K562 (cell line): Measurements from ENCODE around the gene MCCC2. TPM values are rescaled to one million over a fixed set of nuclear protein-coding genes. Genes with fewer than 3 reads are reported as not detected.

ENCODE experiments used
- ATAC-seq: fragments of 200-7000 bp; cut with Tn5 transposase; 3 replicates; pipeline ENCODE4 v1.9.1; 2020; ENCODE audit warnings: moderate library complexity
- BruUV-seq: library from RNA; stranded (reverse); fragments of 400-500 nt; replicated peaks from 2 replicates; lab custom pipeline; 2021; lab: Mats Ljungman, UMichigan
- CTCF ChIA-PET: fragments of 300-600 bp; formaldehyde crosslinking; extraction: SDS; loops from one replicate; lab custom pipeline; 2021; ENCODE audit warnings: low intra/inter-chr PET ratio; lab: Yijun Ruan, JAX
- POLR2A ChIA-PET: fragments of 300-600, 350-650 bp; sonication (Branson Sonifier 250); formaldehyde crosslinking; extraction: SDS; loops from one replicate; lab custom pipeline; 2021; ENCODE audit warnings: antibody characterized with exemption, inconsistent platforms; lab: Yijun Ruan, JAX
- DNase-seq, 4 experiments: peaks; one replicate each; pipeline versions ENCODE4 v3.0.0 to v3.0.0-alpha.2; 2011 to 2018; ENCODE audit warnings: low spot score in 3 of 4, mixed read lengths in 3 of 4; ENCODE audit errors: extremely low read depth in 1 of 4
- FAIRE-seq: peaks from 2 replicates; lab custom pipeline; 2011; peaks lifted over from hg19 to GRCh38; lab: Jason Lieb, UNC
- H2AFZ ChIP-seq: 2 replicates; pipeline ENCODE4 v1.6.0; 2011; ENCODE audit warnings: low read depth, low read length, control low read depth, inconsistent platforms
- H3K27ac ChIP-seq: fragments of 200-600 bp; 3 replicates; pipeline ENCODE4 v1.8.0; 2011; ENCODE audit warnings: low read depth, mild to moderate bottlenecking, control low read depth, inconsistent platforms, low read length, moderate library complexity, mixed read lengths; ENCODE audit errors: extremely low read depth
- H3K27me3 ChIP-seq, 2 experiments: fragments of 300-600 bp in 1 of 2; 2 replicates in 1 of 2; 3 replicates in 1 of 2; pipeline versions ENCODE4 v1.6.0 to v1.8.0; 2011; ENCODE audit warnings: inconsistent platforms in 2 of 2, low read length in 2 of 2, mild to moderate bottlenecking in 1 of 2, mixed read lengths in 1 of 2, moderate library complexity in 1 of 2; ENCODE audit not compliant: control insufficient read depth in 2 of 2, insufficient read depth in 2 of 2
- H3K36me3 ChIP-seq: fragments of 300-600 bp; 3 replicates; pipeline ENCODE4 v1.8.0; 2011; ENCODE audit warnings: mild to moderate bottlenecking, low read length, inconsistent platforms; ENCODE audit not compliant: control insufficient read depth, insufficient read depth
- H3K4me1 ChIP-seq, 2 experiments: fragments of 200-600 bp in 1 of 2; replicated peaks in 1 of 2; 2 replicates in 1 of 2; 3 replicates in 1 of 2; pipeline versions ENCODE4 v1.5.1 to v1.8.0; 2011; ENCODE audit warnings: inconsistent platforms in 2 of 2, low read length in 2 of 2, mild to moderate bottlenecking in 1 of 2, mixed read lengths in 1 of 2, moderate library complexity in 1 of 2; ENCODE audit not compliant: control insufficient read depth in 2 of 2, insufficient read depth in 2 of 2
- H3K4me2 ChIP-seq: 2 replicates; pipeline ENCODE4 v1.6.1; 2011; ENCODE audit warnings: low read length, control low read depth, inconsistent platforms, mixed read lengths; ENCODE audit not compliant: insufficient read depth
- H3K4me3 ChIP-seq: fragments of 200-600 bp; sonication (generic), shearing (Covaris generic); 2 replicates; pipeline ENCODE4 v1.5.1; 2016; ENCODE audit warnings: control low read depth, inconsistent platforms
- H3K79me2 ChIP-seq: fragments of 200-600 bp; 3 replicates; pipeline ENCODE4 v1.8.0; 2011; ENCODE audit warnings: low read length, inconsistent platforms; ENCODE audit not compliant: control insufficient read depth, insufficient read depth
- H3K9ac ChIP-seq, 2 experiments: 2 replicates each; pipeline versions ENCODE4 v1.6.0 to v1.6.1; 2011; ENCODE audit warnings: low read depth in 2 of 2, low read length in 2 of 2, control low read depth in 1 of 2, inconsistent platforms in 1 of 2, mild to moderate bottlenecking in 1 of 2, mixed read lengths in 1 of 2; ENCODE audit not compliant: insufficient read depth in 1 of 2
- H3K9me1 ChIP-seq: one replicate; pipeline ENCODE4 v1.6.0; 2011; ENCODE audit warnings: inconsistent platforms, mild to moderate bottlenecking, low read length, moderate library complexity; ENCODE audit not compliant: control insufficient read depth, insufficient read depth
- H3K9me3 ChIP-seq: replicated peaks from 2 replicates; pipeline ENCODE4 v1.5.1; 2011; ENCODE audit warnings: low read depth, low read length, inconsistent platforms; ENCODE audit not compliant: control insufficient read depth, insufficient read depth
- H4K20me1 ChIP-seq: replicated peaks from 2 replicates; pipeline ENCODE4 v1.6.1; 2011; ENCODE audit warnings: low read length, inconsistent platforms, mixed read lengths; ENCODE audit not compliant: control insufficient read depth, insufficient read depth
- BCL6 ChIP-seq: fragments of 250-450 bp; sonication (Bioruptor Pico); IDR thresholded peaks from 2 replicates; pipeline ENCODE4 v1.4.0; 2020
- CEBPG ChIP-seq, 3 experiments: fragments of 200-800 bp in 1 of 3; sonication (Bioruptor generic) in 1 of 3; sonication (generic) in 1 of 3; formaldehyde crosslinking in 1 of 3; IDR thresholded peaks in 2 of 3; conservative IDR thresholded peaks in 1 of 3; 2 replicates each; pipeline versions ENCODE4 v1.6.1 to v1.8.0; 2016 to 2022; ENCODE audit warnings: missing compliant biosample characterization in 2 of 3, missing genetic modification characterization in 2 of 3, mild to moderate bottlenecking in 1 of 3, missing genetic modification reagents in 1 of 3
- DPF2 ChIP-seq: fragments of 450-650 bp; IDR thresholded peaks from 2 replicates; pipeline ENCODE4 v1.6.1; 2016
- SNIP1 ChIP-seq: fragments of 450-650 bp; IDR thresholded peaks from 2 replicates; pipeline ENCODE4 v1.7.1; 2017; ENCODE audit warnings: low read depth, mild to moderate bottlenecking
- ZKSCAN8 ChIP-seq: fragments of 200-800 bp; sonication (Bioruptor generic); IDR thresholded peaks from 2 replicates; pipeline ENCODE4 v1.6.1; 2016; ENCODE audit warnings: missing genetic modification characterization, missing compliant biosample characterization
- WGBS: fragments of 100-300 bp; shearing (Covaris generic); methylation state at CpG from one replicate; pipeline ENCODE4 v1.1.6; 2016; ENCODE audit warnings: low coverage, mixed read lengths; ENCODE audit not compliant: insufficient coverage; ENCODE audit errors: missing lambda C conversion rate; 5-methylcytosine and 5-hydroxymethylcytosine counted together
- in situ Hi-C: fragments of 300-500 bp; cut with MboI; formaldehyde crosslinking; loops from 4 replicates; pipeline ENCODE4 v1.15.0; 2018; ENCODE audit warnings: inconsistent platforms, mixed read lengths
- intact Hi-C: fragments of 100-400 bp; cut with micrococcal nuclease; formaldehyde crosslinking; loops from 2 replicates; pipeline ENCODE4 v1.14.2; 2022
- polyA plus RNA-seq, 8 experiments: library from polyadenylated mRNA; depleted of rRNA in 4 of 8; stranded (reverse) in 5 of 8; unstranded in 3 of 8; fragments of >200 nt; fragmentation: Nextera tagmentation in 2 of 8; fragmentation: Illumina TruSeq in 1 of 8; extraction: Ambion mirVana in 2 of 8; extraction: Trizol in 1 of 8; gene quantifications; 2 replicates each; pipeline versions ENCODE4 v1.2.1 to v1.2.3, GENCODE V29; 2011 to 2014; ENCODE audit warnings: inconsistent platforms in 1 of 8, missing spikeins in 1 of 8
- total RNA-seq, 7 experiments: library from RNA; depleted of rRNA in 6 of 7; stranded (reverse); fragments of >200 nt in 6 of 7; fragmentation: Illumina TruSeq in 2 of 7; extraction: Trizol in 2 of 7; gene quantifications; 2 replicates each; pipeline versions ENCODE4 v1.2.1 to v1.2.3, GENCODE V29; 2011 to 2021; ENCODE audit warnings: low replicate concordance in 1 of 7
- TF ChIP-seq, protein P1 (sequence below): fragments of 450-650 bp; formaldehyde crosslinking; IDR thresholded peaks from 2 replicates; pipeline ENCODE4 v1.4.0; 2020; ENCODE audit warnings: mild to moderate bottlenecking, moderate library complexity
- TF ChIP-seq, protein P2 (sequence below): sonication (generic); formaldehyde crosslinking; IDR thresholded peaks from 2 replicates; pipeline ENCODE4 v1.8.0; 2023; ENCODE audit warnings: missing genetic modification reagents, mild to moderate bottlenecking, borderline replicate concordance
- TF ChIP-seq, protein P3 (sequence below): sonication (generic); formaldehyde crosslinking; IDR thresholded peaks from 2 replicates; pipeline ENCODE4 v1.8.0; 2022; ENCODE audit warnings: mild to moderate bottlenecking, low read depth, missing genetic modification reagents
- TF ChIP-seq, protein P4 (sequence below): sonication (generic); formaldehyde crosslinking; IDR thresholded peaks from 2 replicates; pipeline ENCODE4 v1.8.0; 2022; ENCODE audit warnings: missing genetic modification reagents, mild to moderate bottlenecking, borderline replicate concordance

The MCCC2 gene
- total and polyA plus RNA-seq, 9 of the 15 experiments (the other 6 are each of a cell fraction or from before 2014, with no cell fraction given) = 17.1 to 77.9 (median 52.5) TPM

DNA sequence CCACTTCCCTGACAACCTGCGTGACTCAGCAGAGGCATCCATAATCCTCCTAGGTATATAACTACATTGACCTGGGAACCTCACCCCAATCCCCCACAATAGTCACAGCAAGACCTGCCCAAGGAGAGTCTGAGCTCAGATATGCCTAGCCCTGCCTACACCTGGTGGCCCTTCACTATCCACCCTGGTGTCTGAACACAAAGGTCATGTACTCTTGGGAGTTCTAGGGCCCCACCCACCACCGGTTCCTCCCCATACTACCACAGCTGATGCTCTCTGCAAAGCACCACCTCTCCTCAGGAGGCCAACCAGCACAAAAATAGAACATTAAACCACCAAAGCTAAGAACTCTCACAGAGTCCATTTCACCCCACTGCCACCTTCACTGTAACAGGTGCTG is 97.2 kb downstream of the MCCC2 start:
- Histone ChIP-seq H3K27ac (no peak overlapping the region), H3K27me3 (peaks cover 4 to 9% of the 10 kb centered on the region in 2 experiments; a peak in 3 of 5 replicates), H2AFZ (no peak overlapping the region), H4K20me1 (no peaks in the 10 kb centered on the region), H3K79me2 (no peaks in the 10 kb centered on the region), H3K4me3 (no peak overlapping the region), H3K9me3 (no peaks in the 10 kb centered on the region), H3K9ac (no peak overlapping the region), H3K4me1 (no peaks in the 10 kb centered on the region; a peak in 1 of 5 replicates), H3K9me1 (no peaks in the 10 kb centered on the region), H3K36me3 (no peaks in the 10 kb centered on the region), H3K4me2 (no peak overlapping the region)
- BruUV-seq = no TSS peak
- intact Hi-C loops (no loop called here), in situ Hi-C loops (no loop called here)
- no peak for DNase-seq
- CTCF ChIA-PET = no interaction called here
- no peak for FAIRE-seq
- 5% methylated on average over 2 of the region's 2 CpGs for WGBS
- ATAC-seq = no peak
- POLR2A ChIA-PET = interaction anchor here (0.7 to 1.3 kb wide), 2 partner anchors 14 to 210 kb away, joined by 3 to 6 read pairs; no protein-coding TSS in a partner anchor
- TF ChIP-seq, protein P1, sequence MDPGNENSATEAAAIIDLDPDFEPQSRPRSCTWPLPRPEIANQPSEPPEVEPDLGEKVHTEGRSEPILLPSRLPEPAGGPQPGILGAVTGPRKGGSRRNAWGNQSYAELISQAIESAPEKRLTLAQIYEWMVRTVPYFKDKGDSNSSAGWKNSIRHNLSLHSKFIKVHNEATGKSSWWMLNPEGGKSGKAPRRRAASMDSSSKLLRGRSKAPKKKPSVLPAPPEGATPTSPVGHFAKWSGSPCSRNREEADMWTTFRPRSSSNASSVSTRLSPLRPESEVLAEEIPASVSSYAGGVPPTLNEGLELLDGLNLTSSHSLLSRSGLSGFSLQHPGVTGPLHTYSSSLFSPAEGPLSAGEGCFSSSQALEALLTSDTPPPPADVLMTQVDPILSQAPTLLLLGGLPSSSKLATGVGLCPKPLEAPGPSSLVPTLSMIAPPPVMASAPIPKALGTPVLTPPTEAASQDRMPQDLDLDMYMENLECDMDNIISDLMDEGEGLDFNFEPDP = no peak
- no peak for TF ChIP-seq ZKSCAN8
- TF ChIP-seq, protein P2, sequence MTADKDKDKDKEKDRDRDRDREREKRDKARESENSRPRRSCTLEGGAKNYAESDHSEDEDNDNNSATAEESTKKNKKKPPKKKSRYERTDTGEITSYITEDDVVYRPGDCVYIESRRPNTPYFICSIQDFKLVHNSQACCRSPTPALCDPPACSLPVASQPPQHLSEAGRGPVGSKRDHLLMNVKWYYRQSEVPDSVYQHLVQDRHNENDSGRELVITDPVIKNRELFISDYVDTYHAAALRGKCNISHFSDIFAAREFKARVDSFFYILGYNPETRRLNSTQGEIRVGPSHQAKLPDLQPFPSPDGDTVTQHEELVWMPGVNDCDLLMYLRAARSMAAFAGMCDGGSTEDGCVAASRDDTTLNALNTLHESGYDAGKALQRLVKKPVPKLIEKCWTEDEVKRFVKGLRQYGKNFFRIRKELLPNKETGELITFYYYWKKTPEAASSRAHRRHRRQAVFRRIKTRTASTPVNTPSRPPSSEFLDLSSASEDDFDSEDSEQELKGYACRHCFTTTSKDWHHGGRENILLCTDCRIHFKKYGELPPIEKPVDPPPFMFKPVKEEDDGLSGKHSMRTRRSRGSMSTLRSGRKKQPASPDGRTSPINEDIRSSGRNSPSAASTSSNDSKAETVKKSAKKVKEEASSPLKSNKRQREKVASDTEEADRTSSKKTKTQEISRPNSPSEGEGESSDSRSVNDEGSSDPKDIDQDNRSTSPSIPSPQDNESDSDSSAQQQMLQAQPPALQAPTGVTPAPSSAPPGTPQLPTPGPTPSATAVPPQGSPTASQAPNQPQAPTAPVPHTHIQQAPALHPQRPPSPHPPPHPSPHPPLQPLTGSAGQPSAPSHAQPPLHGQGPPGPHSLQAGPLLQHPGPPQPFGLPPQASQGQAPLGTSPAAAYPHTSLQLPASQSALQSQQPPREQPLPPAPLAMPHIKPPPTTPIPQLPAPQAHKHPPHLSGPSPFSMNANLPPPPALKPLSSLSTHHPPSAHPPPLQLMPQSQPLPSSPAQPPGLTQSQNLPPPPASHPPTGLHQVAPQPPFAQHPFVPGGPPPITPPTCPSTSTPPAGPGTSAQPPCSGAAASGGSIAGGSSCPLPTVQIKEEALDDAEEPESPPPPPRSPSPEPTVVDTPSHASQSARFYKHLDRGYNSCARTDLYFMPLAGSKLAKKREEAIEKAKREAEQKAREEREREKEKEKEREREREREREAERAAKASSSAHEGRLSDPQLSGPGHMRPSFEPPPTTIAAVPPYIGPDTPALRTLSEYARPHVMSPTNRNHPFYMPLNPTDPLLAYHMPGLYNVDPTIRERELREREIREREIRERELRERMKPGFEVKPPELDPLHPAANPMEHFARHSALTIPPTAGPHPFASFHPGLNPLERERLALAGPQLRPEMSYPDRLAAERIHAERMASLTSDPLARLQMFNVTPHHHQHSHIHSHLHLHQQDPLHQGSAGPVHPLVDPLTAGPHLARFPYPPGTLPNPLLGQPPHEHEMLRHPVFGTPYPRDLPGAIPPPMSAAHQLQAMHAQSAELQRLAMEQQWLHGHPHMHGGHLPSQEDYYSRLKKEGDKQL (CRISPR knock-in tag) = no peak
- TF ChIP-seq, protein P3, sequence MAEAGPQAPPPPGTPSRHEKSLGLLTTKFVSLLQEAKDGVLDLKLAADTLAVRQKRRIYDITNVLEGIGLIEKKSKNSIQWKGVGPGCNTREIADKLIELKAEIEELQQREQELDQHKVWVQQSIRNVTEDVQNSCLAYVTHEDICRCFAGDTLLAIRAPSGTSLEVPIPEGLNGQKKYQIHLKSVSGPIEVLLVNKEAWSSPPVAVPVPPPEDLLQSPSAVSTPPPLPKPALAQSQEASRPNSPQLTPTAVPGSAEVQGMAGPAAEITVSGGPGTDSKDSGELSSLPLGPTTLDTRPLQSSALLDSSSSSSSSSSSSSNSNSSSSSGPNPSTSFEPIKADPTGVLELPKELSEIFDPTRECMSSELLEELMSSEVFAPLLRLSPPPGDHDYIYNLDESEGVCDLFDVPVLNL (CRISPR knock-in tag) = no peak
- no peak for TF ChIP-seq SNIP1
- no peak for TF ChIP-seq BCL6 (CRISPR knock-in tag)
- no peak for TF ChIP-seq DPF2
- no peak for TF ChIP-seq CEBPG (CRISPR knock-in tag; IDR thresholded peaks at IDR 0.05)
- TF ChIP-seq CEBPG (tag; conservative IDR thresholded peaks at IDR 0.05 in 1 of 2, IDR thresholded peaks at IDR 0.05 in 1 of 2) = no peak
- TF ChIP-seq, protein P4, sequence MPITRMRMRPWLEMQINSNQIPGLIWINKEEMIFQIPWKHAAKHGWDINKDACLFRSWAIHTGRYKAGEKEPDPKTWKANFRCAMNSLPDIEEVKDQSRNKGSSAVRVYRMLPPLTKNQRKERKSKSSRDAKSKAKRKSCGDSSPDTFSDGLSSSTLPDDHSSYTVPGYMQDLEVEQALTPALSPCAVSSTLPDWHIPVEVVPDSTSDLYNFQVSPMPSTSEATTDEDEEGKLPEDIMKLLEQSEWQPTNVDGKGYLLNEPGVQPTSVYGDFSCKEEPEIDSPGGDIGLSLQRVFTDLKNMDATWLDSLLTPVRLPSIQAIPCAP = no peak
